HepG2 (cell line): Measurements from ENCODE around the gene PLXNB2. TPM values are rescaled to one million over a fixed set of nuclear protein-coding genes. Genes with fewer than 3 reads are reported as not detected.

Source experiments
- CBX1 ChIP-seq: IDR thresholded peaks from one replicate; pipeline ENCODE4 v1.6.1; 2016; ENCODE audit warnings: antibody characterized with exemption, low read depth
- EED ChIP-seq: sonication (generic); formaldehyde crosslinking; IDR thresholded peaks from 2 replicates; pipeline ENCODE4 v1.5.0; 2020; ENCODE audit warnings: mild to moderate bottlenecking, missing genetic modification reagents
- JUNB ChIP-seq: sonication (generic); formaldehyde crosslinking; IDR thresholded peaks from 2 replicates; pipeline ENCODE4 v1.8.0; 2022; ENCODE audit warnings: missing genetic modification reagents, mild to moderate bottlenecking, borderline replicate concordance
- MAFF ChIP-seq: IDR thresholded peaks from 2 replicates; pipeline ENCODE4 v1.6.1; 2011; ENCODE audit warnings: low read depth, low read length, improper control_type of control experiment
- MAZ ChIP-seq, 2 experiments: sonication (generic) in 1 of 2; formaldehyde crosslinking in 1 of 2; IDR thresholded peaks; 2 replicates each; pipeline versions ENCODE4 v1.5.0 to v1.6.1; 2012 to 2020; ENCODE audit warnings: low read depth in 2 of 2, mild to moderate bottlenecking in 2 of 2, borderline replicate concordance in 1 of 2, improper control_type of control experiment in 1 of 2, low read length in 1 of 2, missing genetic modification reagents in 1 of 2, moderate library complexity in 1 of 2
- RARG ChIP-seq: sonication (generic); formaldehyde crosslinking; IDR thresholded peaks from 2 replicates; pipeline ENCODE4 v1.4.0; 2020; ENCODE audit warnings: low read depth, mild to moderate bottlenecking, missing genetic modification reagents
- RNF2 ChIP-seq: fragments of 450-650 bp; conservative IDR thresholded peaks from 2 replicates; pipeline ENCODE4 v1.6.1; 2016; ENCODE audit warnings: low read depth
- ZBTB37 ChIP-seq: sonication (generic); formaldehyde crosslinking; IDR thresholded peaks from 2 replicates; pipeline ENCODE4 v1.4.0; 2020; ENCODE audit warnings: mild to moderate bottlenecking, missing genetic modification reagents
- ZNF251 ChIP-seq: sonication (generic); formaldehyde crosslinking; IDR thresholded peaks from 2 replicates; pipeline ENCODE4 v1.9.0; 2021; ENCODE audit warnings: mild to moderate bottlenecking, missing genetic modification reagents
- ZNF335 ChIP-seq: sonication (generic); formaldehyde crosslinking; IDR thresholded peaks from 2 replicates; pipeline ENCODE4 v1.4.0; 2020; ENCODE audit warnings: missing genetic modification reagents
- ZNF569 ChIP-seq: sonication (generic); formaldehyde crosslinking; IDR thresholded peaks from 2 replicates; pipeline ENCODE4 v1.5.0; 2020; ENCODE audit warnings: mild to moderate bottlenecking, missing genetic modification reagents, moderate library complexity, borderline replicate concordance
- polyA plus RNA-seq, 8 experiments: library from polyadenylated mRNA; depleted of rRNA in 3 of 8; stranded (reverse) in 7 of 8; unstranded in 1 of 8; fragments of >200 nt; fragmentation: Illumina TruSeq in 4 of 8; extraction: Trizol in 4 of 8; gene quantifications; 2 replicates each; pipeline versions ENCODE4 v1.2.1 to v1.2.3, GENCODE V29; 2011 to 2016; ENCODE audit warnings: low read depth in 4 of 8, missing spikeins in 1 of 8, mixed read lengths in 1 of 8; ENCODE audit not compliant: insufficient read depth in 1 of 8
- total RNA-seq, 5 experiments: library from RNA; depleted of rRNA; stranded (reverse); fragments of >200 nt; fragmentation: Illumina TruSeq; extraction: Trizol; gene quantifications; 2 replicates each; pipeline ENCODE4 v1.2.3, GENCODE V29; 2016; ENCODE audit warnings: low read depth in 1 of 5
- TF ChIP-seq, protein P1 (sequence below): sonication (generic); formaldehyde crosslinking; conservative IDR thresholded peaks from 2 replicates; pipeline ENCODE4 v1.4.0; 2020; ENCODE audit warnings: missing genetic modification reagents
- TF ChIP-seq, protein P2 (sequence below): sonication (generic); formaldehyde crosslinking; conservative IDR thresholded peaks from 2 replicates; pipeline ENCODE4 v1.8.0; 2022; ENCODE audit warnings: mild to moderate bottlenecking, moderate library complexity, missing genetic modification reagents
- TF ChIP-seq, protein P3 (sequence below): sonication (generic); formaldehyde crosslinking; conservative IDR thresholded peaks from 2 replicates; pipeline ENCODE4 v1.4.0; 2020; ENCODE audit warnings: mild to moderate bottlenecking, missing genetic modification reagents, moderate library complexity

PLXNB2 gene
- total and polyA plus RNA-seq, 2 of the 13 experiments (the other 11 are each of a cell fraction or from before 2014, with no cell fraction given), result 32.6 to 68.9 TPM

- 0 out of 2 replicates have a peak, but pooled peaks have one; percentile 5 for TF ChIP-seq MAZ (IDR thresholded peaks at IDR 0.05; ENCODE audit: borderline replicate concordance, low read depth, low read length)
- peak; percentile 84 for TF ChIP-seq MAZ (CRISPR knock-in tag; IDR thresholded peaks at IDR 0.05; ENCODE audit: low read depth)
- 0 out of 2 replicates have a peak, but pooled peaks have one; percentile 45 for TF ChIP-seq RARG (CRISPR knock-in tag)
- TF ChIP-seq ZNF569 (CRISPR knock-in tag), result no peak
- TF ChIP-seq ZNF251, result peak; percentile 73; the same call in 1 of the 2 replicates
- TF ChIP-seq ZNF335 (CRISPR knock-in tag), result peak; percentile 80; the same call in 1 of the 2 replicates
- TF ChIP-seq RNF2, result 0 out of 2 replicates have a peak, but pooled peaks have one; percentile 43
- TF ChIP-seq, protein P1, sequence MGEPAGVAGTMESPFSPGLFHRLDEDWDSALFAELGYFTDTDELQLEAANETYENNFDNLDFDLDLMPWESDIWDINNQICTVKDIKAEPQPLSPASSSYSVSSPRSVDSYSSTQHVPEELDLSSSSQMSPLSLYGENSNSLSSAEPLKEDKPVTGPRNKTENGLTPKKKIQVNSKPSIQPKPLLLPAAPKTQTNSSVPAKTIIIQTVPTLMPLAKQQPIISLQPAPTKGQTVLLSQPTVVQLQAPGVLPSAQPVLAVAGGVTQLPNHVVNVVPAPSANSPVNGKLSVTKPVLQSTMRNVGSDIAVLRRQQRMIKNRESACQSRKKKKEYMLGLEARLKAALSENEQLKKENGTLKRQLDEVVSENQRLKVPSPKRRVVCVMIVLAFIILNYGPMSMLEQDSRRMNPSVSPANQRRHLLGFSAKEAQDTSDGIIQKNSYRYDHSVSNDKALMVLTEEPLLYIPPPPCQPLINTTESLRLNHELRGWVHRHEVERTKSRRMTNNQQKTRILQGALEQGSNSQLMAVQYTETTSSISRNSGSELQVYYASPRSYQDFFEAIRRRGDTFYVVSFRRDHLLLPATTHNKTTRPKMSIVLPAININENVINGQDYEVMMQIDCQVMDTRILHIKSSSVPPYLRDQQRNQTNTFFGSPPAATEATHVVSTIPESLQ (CRISPR knock-in tag), result no peak
- no peak for TF ChIP-seq JUNB (CRISPR knock-in tag)
- TF ChIP-seq, protein P2, sequence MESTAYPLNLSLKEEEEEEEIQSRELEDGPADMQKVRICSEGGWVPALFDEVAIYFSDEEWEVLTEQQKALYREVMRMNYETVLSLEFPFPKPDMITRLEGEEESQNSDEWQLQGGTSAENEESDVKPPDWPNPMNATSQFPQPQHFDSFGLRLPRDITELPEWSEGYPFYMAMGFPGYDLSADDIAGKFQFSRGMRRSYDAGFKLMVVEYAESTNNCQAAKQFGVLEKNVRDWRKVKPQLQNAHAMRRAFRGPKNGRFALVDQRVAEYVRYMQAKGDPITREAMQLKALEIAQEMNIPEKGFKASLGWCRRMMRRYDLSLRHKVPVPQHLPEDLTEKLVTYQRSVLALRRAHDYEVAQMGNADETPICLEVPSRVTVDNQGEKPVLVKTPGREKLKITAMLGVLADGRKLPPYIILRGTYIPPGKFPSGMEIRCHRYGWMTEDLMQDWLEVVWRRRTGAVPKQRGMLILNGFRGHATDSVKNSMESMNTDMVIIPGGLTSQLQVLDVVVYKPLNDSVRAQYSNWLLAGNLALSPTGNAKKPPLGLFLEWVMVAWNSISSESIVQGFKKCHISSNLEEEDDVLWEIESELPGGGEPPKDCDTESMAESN (CRISPR knock-in tag), result peak; percentile 72
- TF ChIP-seq ZBTB37 (CRISPR knock-in tag), result no peak
- TF ChIP-seq EED (CRISPR knock-in tag), result peak; percentile 44; the same call in 1 of the 2 replicates
- TF ChIP-seq, protein P3, sequence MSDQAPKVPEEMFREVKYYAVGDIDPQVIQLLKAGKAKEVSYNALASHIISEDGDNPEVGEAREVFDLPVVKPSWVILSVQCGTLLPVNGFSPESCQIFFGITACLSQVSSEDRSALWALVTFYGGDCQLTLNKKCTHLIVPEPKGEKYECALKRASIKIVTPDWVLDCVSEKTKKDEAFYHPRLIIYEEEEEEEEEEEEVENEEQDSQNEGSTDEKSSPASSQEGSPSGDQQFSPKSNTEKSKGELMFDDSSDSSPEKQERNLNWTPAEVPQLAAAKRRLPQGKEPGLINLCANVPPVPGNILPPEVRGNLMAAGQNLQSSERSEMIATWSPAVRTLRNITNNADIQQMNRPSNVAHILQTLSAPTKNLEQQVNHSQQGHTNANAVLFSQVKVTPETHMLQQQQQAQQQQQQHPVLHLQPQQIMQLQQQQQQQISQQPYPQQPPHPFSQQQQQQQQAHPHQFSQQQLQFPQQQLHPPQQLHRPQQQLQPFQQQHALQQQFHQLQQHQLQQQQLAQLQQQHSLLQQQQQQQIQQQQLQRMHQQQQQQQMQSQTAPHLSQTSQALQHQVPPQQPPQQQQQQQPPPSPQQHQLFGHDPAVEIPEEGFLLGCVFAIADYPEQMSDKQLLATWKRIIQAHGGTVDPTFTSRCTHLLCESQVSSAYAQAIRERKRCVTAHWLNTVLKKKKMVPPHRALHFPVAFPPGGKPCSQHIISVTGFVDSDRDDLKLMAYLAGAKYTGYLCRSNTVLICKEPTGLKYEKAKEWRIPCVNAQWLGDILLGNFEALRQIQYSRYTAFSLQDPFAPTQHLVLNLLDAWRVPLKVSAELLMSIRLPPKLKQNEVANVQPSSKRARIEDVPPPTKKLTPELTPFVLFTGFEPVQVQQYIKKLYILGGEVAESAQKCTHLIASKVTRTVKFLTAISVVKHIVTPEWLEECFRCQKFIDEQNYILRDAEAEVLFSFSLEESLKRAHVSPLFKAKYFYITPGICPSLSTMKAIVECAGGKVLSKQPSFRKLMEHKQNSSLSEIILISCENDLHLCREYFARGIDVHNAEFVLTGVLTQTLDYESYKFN (CRISPR knock-in tag), result peak; percentile 34; the same call in 1 of the 2 replicates
- TF ChIP-seq CBX1, result peak; percentile 93
- TF ChIP-seq MAFF, result no peak
These were observed 62.8 kb downstream of the PLXNB2 start, which contains the start of gene TUBGCP6 (continued) for GRCh38 chr22:50244420-50245213.
